H9 (cell line): ENCODE measurements around the gene IGBP1. TPM values are rescaled to one million over a fixed set of nuclear protein-coding genes. Genes with fewer than 3 reads are reported as not detected.

Experiments used
- DNase-seq: peaks from one replicate; pipeline ENCODE4 v3.0.0-alpha.2; 2017
- H2AFZ ChIP-seq: one replicate; pipeline ENCODE4 v1.6.1; 2013; ENCODE audit warnings: mild to moderate bottlenecking, low read length, control low read depth, moderate library complexity
- H2AK5ac ChIP-seq: 2 replicates; pipeline ENCODE4 v1.6.1; 2013; ENCODE audit warnings: low read length, control low read depth, mixed read lengths; ENCODE audit not compliant: insufficient read length
- H2BK120ac ChIP-seq: one replicate; pipeline ENCODE4 v1.6.1; 2013; ENCODE audit warnings: low read depth, mild to moderate bottlenecking, low read length, control low read depth, inconsistent platforms; ENCODE audit not compliant: poor library complexity, severe bottlenecking
- H2BK12ac ChIP-seq: 2 replicates; pipeline ENCODE4 v1.6.1; 2013; ENCODE audit warnings: low read length, control low read depth, mixed read lengths, low read depth; ENCODE audit not compliant: insufficient read length
- H2BK15ac ChIP-seq: 2 replicates; pipeline ENCODE4 v1.6.1; 2013; ENCODE audit warnings: low read depth, low read length, control low read depth
- H2BK20ac ChIP-seq: one replicate; pipeline ENCODE4 v1.6.1; 2013; ENCODE audit warnings: low read depth, mild to moderate bottlenecking, low read length, control low read depth, inconsistent platforms; ENCODE audit not compliant: poor library complexity, severe bottlenecking
- H2BK5ac ChIP-seq: 2 replicates; pipeline ENCODE4 v1.6.1; 2013; ENCODE audit warnings: low read length, control low read depth, mixed read lengths; ENCODE audit not compliant: insufficient read length
- H3K14ac ChIP-seq: 2 replicates; pipeline ENCODE4 v1.6.1; 2013; ENCODE audit warnings: low read length, control low read depth; ENCODE audit not compliant: insufficient read depth
- H3K18ac ChIP-seq: 2 replicates; pipeline ENCODE4 v1.6.1; 2013; ENCODE audit warnings: low read depth, mild to moderate bottlenecking, mixed read lengths, low read length, control low read depth; ENCODE audit not compliant: insufficient read length
- H3K23ac ChIP-seq: 2 replicates; pipeline ENCODE4 v1.6.1; 2013; ENCODE audit warnings: low read length, control low read depth, mixed read lengths, low read depth; ENCODE audit not compliant: insufficient read length
- H3K23me2 ChIP-seq: 2 replicates; pipeline ENCODE4 v1.6.1; 2013; ENCODE audit warnings: low read depth, mild to moderate bottlenecking, mixed read lengths, low read length, control low read depth; ENCODE audit not compliant: insufficient read length, poor library complexity, severe bottlenecking
- H3K27ac ChIP-seq: 2 replicates; pipeline ENCODE4 v1.5.1; 2013; ENCODE audit warnings: low read length, control low read depth, mixed read lengths, low read depth; ENCODE audit not compliant: insufficient read length
- H3K27me3 ChIP-seq: 2 replicates; pipeline ENCODE4 v1.6.1; 2013; ENCODE audit warnings: low read length, control low read depth, inconsistent platforms; ENCODE audit not compliant: insufficient read depth
- H3K4ac ChIP-seq: 2 replicates; pipeline ENCODE4 v1.6.1; 2013; ENCODE audit warnings: low read depth, mild to moderate bottlenecking, control low read depth, inconsistent platforms, low read length, moderate library complexity
- H3K4me1 ChIP-seq: 2 replicates; pipeline ENCODE4 v1.6.1; 2013; ENCODE audit warnings: low read length, control low read depth, inconsistent platforms; ENCODE audit not compliant: insufficient read depth
- H3K4me2 ChIP-seq: 2 replicates; pipeline ENCODE4 v1.6.1; 2013; ENCODE audit warnings: low read length, control low read depth, mixed read lengths; ENCODE audit not compliant: insufficient read length, insufficient read depth
- H3K56ac ChIP-seq: 2 replicates; pipeline ENCODE4 v1.6.1; 2013; ENCODE audit warnings: low read depth, mild to moderate bottlenecking, mixed read lengths, low read length, control low read depth; ENCODE audit not compliant: insufficient read length
- H3K79me1 ChIP-seq: 2 replicates; pipeline ENCODE4 v1.6.1; 2013; ENCODE audit warnings: low read depth, mild to moderate bottlenecking, moderate library complexity, low read length, control low read depth, inconsistent platforms; ENCODE audit not compliant: insufficient read depth, poor library complexity, severe bottlenecking
- H3K79me2 ChIP-seq: 2 replicates; pipeline ENCODE4 v1.6.1; 2013; ENCODE audit warnings: low read length, control low read depth, inconsistent platforms; ENCODE audit not compliant: insufficient read depth
- H3K9ac ChIP-seq: 2 replicates; pipeline ENCODE4 v1.6.1; 2013; ENCODE audit warnings: low read length, control low read depth, mixed read lengths; ENCODE audit not compliant: insufficient read length; ENCODE audit errors: extremely low read depth
- H3K9me3 ChIP-seq: one replicate; pipeline ENCODE4 v1.6.1; 2013; ENCODE audit warnings: low read depth, low read length, inconsistent platforms; ENCODE audit not compliant: control insufficient read depth
- H3T11ph ChIP-seq: one replicate; pipeline ENCODE4 v1.6.1; 2013; ENCODE audit warnings: mild to moderate bottlenecking, low read length, control low read depth, inconsistent platforms
- H4K20me1 ChIP-seq: one replicate; pipeline ENCODE4 v1.6.1; 2013; ENCODE audit not compliant: control insufficient read depth, insufficient read length, insufficient read depth
- H4K5ac ChIP-seq: 2 replicates; pipeline ENCODE4 v1.6.1; 2013; ENCODE audit warnings: low read depth, mild to moderate bottlenecking, mixed read lengths, low read length, control low read depth; ENCODE audit not compliant: insufficient read length
- H4K8ac ChIP-seq: replicated peaks from 2 replicates; pipeline ENCODE4 v1.6.1; 2013; ENCODE audit warnings: low read length, control low read depth, mixed read lengths, low read depth; ENCODE audit not compliant: insufficient read length
- H4K91ac ChIP-seq: 2 replicates; pipeline ENCODE4 v1.6.1; 2013; ENCODE audit warnings: low read depth, mild to moderate bottlenecking, moderate library complexity, mixed read lengths, low read length, control low read depth; ENCODE audit not compliant: insufficient read length
- H3K27ac Mint-ChIP-seq, 3 experiments: 2 replicates in 2 of 3; 3 replicates in 1 of 3; pipeline ENCODE4 v1.8.0; 2020 to 2021; ENCODE audit warnings: mixed read lengths in 3 of 3, mild to moderate bottlenecking in 1 of 3, moderate library complexity in 1 of 3
- H3K27me3 Mint-ChIP-seq: 2 replicates; pipeline ENCODE4 v1.8.0; 2021; ENCODE audit warnings: low read depth, mild to moderate bottlenecking, moderate library complexity, mixed read lengths
- H3K36me3 Mint-ChIP-seq, 3 experiments: 2 replicates in 2 of 3; 3 replicates in 1 of 3; pipeline ENCODE4 v1.8.0; 2020 to 2021; ENCODE audit warnings: low read depth in 3 of 3, mixed read lengths in 3 of 3; ENCODE audit not compliant: insufficient read depth in 1 of 3
- H3K4me1 Mint-ChIP-seq, 2 experiments: 2 replicates each; pipeline ENCODE4 v1.8.0; 2020; ENCODE audit warnings: mixed read lengths in 2 of 2
- H3K4me3 Mint-ChIP-seq, 2 experiments: 2 replicates in 1 of 2; 3 replicates in 1 of 2; pipeline ENCODE4 v1.8.0; 2020 to 2021; ENCODE audit warnings: mild to moderate bottlenecking in 2 of 2, mixed read lengths in 2 of 2, moderate library complexity in 1 of 2
- H3K9me3 Mint-ChIP-seq, 2 experiments: 2 replicates in 1 of 2; 3 replicates in 1 of 2; pipeline ENCODE4 v1.8.0; 2020; ENCODE audit warnings: mild to moderate bottlenecking in 2 of 2, mixed read lengths in 2 of 2, moderate library complexity in 1 of 2
- CTCF ChIP-seq: fragments of 200-600 bp; sonication (generic); conservative IDR thresholded peaks from 3 replicates; pipeline ENCODE4 v1.8.0; 2021; ENCODE audit warnings: antibody characterized with exemption, mild to moderate bottlenecking
- total RNA-seq: library from RNA; stranded (reverse); gene quantifications from 2 replicates; pipeline ENCODE4 v1.2.1, GENCODE V29; 2021

The IGBP1 gene
- total RNA-seq, 1 experiment from 2014 or later: 45.0 TPM

- Histone ChIP-seq H3K9ac (no peak overlapping the region), H3K27ac (no peak overlapping the region), H3K79me1 (no peaks in the 10 kb centered on the region), H3K14ac (no peak overlapping the region), H3T11ph (no peak overlapping the region), H4K91ac (no peak overlapping the region), H3K4ac (no peak overlapping the region), H3K4me1 (no peaks in the 10 kb centered on the region), H2AFZ (no peak overlapping the region), H4K8ac (no peak overlapping the region), H4K5ac (no peak overlapping the region), H3K27me3 (no peaks in the 10 kb centered on the region), H3K23me2 (no peaks in the 10 kb centered on the region), H3K23ac (no peak overlapping the region), H2BK5ac (no peak overlapping the region), H4K20me1 (no peaks in the 10 kb centered on the region), H2BK120ac (no peak overlapping the region), H2BK20ac (no peak overlapping the region), H2AK5ac (no peak overlapping the region), H2BK12ac (no peak overlapping the region), H3K79me2 (no peaks in the 10 kb centered on the region), H3K9me3 (peaks cover 13% of the 10 kb centered on the region), H3K4me2 (no peak overlapping the region), H3K56ac (no peak overlapping the region), H3K18ac (no peak overlapping the region), H2BK15ac (no peak overlapping the region)
- Mint-ChIP-seq H3K4me3 (no peak overlapping the region), H3K27ac (no peak overlapping the region), H3K36me3 (peaks cover 0 to 3% (median 2%) of the 10 kb centered on the region in 3 experiments; a peak in 3 of 7 replicates), H3K4me1 (no peaks in the 10 kb centered on the region), H3K27me3 (peaks cover 8% of the 10 kb centered on the region), H3K9me3 (peaks cover 46 to 52% of the 10 kb centered on the region in 2 experiments)
- TF ChIP-seq CTCF: no peak
- no peak for DNase-seq
These were observed 75.2 kb downstream of the IGBP1 start for GRCh38 chrX:70208479-70208878.
